ENCODE results near the gene TRAPPC12. TPM values are rescaled to one million over a fixed set of nuclear protein-coding genes. Genes with fewer than 3 reads are reported as not detected.

TRAPPC12 gene
- total RNA-seq, 1 experiment from 2014 or later: 86.0 TPM

DNA sequence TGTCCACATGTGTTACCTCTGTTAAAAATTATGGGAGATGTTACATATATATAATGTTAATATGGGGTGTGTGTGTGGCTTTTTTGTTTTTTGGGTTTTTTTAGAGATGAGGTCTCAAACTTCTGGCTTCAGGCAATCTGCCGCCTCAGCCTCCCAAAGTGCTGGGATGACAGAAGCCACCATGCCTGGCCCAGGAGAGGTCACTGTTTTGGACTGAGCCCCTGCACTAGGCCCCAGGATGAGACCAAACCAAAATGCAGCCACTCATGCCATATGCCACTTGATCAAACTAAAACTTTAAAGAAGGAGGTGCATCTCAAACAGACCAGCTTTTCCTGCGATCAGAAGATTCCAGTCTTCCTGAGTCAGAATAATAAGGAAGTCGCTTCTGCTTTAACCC, 137.3 kb downstream of the TRAPPC12 start:
- H3K4me1 ChIP-seq (ENCODE audit: insufficient read depth, low read length): peaks cover 5% of the 10 kb centered on the region; the same call in 1 of the 2 replicates
- H3K4me1 Mint-ChIP-seq: peaks cover 24% of the 10 kb centered on the region in 2 experiments
- H2BK20ac ChIP-seq (ENCODE audit: low read depth, low read length, poor library complexity, severe bottlenecking): no peak overlapping the region
- WGBS (ENCODE audit: extremely low coverage, insufficient read length, low lambda C conversion rate): no CpG with 5 or more reads among the region's 3 CpGs
- no peak overlapping the region for H3K4me2 ChIP-seq (ENCODE audit: insufficient read depth, insufficient read length, low read length)
- H3K9me3 ChIP-seq (ENCODE audit: control insufficient read depth, low read depth, low read length): no peaks in the 10 kb centered on the region
- H3K4ac ChIP-seq (ENCODE audit: low read depth, low read length): no peak overlapping the region
- H3K9me3 Mint-ChIP-seq: peaks cover 11 to 12% of the 10 kb centered on the region in 2 experiments
- no peak overlapping the region for H3K9ac ChIP-seq (ENCODE audit: extremely low read depth, insufficient read length, low read length)
- peaks cover 24 to 30% (median 28%) of the 10 kb centered on the region in 3 experiments for H3K36me3 Mint-ChIP-seq (ENCODE audit: insufficient read depth in 1 of 3, low read depth in 3 of 3)
- H2BK120ac ChIP-seq (ENCODE audit: low read depth, low read length, poor library complexity, severe bottlenecking): no peak overlapping the region
- H4K5ac ChIP-seq (ENCODE audit: insufficient read length, low read depth, low read length): no peak overlapping the region
- no peak overlapping the region for H2AFZ ChIP-seq (ENCODE audit: low read length)
- TF ChIP-seq, protein P1, sequence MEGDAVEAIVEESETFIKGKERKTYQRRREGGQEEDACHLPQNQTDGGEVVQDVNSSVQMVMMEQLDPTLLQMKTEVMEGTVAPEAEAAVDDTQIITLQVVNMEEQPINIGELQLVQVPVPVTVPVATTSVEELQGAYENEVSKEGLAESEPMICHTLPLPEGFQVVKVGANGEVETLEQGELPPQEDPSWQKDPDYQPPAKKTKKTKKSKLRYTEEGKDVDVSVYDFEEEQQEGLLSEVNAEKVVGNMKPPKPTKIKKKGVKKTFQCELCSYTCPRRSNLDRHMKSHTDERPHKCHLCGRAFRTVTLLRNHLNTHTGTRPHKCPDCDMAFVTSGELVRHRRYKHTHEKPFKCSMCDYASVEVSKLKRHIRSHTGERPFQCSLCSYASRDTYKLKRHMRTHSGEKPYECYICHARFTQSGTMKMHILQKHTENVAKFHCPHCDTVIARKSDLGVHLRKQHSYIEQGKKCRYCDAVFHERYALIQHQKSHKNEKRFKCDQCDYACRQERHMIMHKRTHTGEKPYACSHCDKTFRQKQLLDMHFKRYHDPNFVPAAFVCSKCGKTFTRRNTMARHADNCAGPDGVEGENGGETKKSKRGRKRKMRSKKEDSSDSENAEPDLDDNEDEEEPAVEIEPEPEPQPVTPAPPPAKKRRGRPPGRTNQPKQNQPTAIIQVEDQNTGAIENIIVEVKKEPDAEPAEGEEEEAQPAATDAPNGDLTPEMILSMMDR (conservative IDR thresholded peaks at IDR 0.05): no peak
- H3K18ac ChIP-seq (ENCODE audit: insufficient read length, low read depth, low read length): no peak overlapping the region
- H3K27ac ChIP-seq (ENCODE audit: insufficient read length, low read depth, low read length): no peak overlapping the region
- H4K8ac ChIP-seq (replicated peaks; ENCODE audit: insufficient read length, low read depth, low read length): no peak overlapping the region
- H3T11ph ChIP-seq (ENCODE audit: low read length): no peak overlapping the region
- H2BK12ac ChIP-seq (ENCODE audit: insufficient read length, low read depth, low read length): no peak overlapping the region
- no peak overlapping the region for H3K23ac ChIP-seq (ENCODE audit: insufficient read length, low read depth, low read length)
- no peak overlapping the region for H2AK5ac ChIP-seq (ENCODE audit: insufficient read length, low read length)
- H3K14ac ChIP-seq (ENCODE audit: insufficient read depth, low read length): no peak overlapping the region
- no peaks in the 10 kb centered on the region for H4K20me1 ChIP-seq (ENCODE audit: control insufficient read depth, insufficient read depth, insufficient read length)
- peaks cover 14% of the 10 kb centered on the region for H3K27me3 Mint-ChIP-seq (ENCODE audit: low read depth)
- no peak overlapping the region for H4K91ac ChIP-seq (ENCODE audit: insufficient read length, low read depth, low read length)
- H2BK5ac ChIP-seq (ENCODE audit: insufficient read length, low read length): no peak overlapping the region
- no peak overlapping the region; a peak in 1 of 7 replicates for H3K27ac Mint-ChIP-seq
- no peaks in the 10 kb centered on the region for H3K79me2 ChIP-seq (ENCODE audit: insufficient read depth, low read length)
- no peaks in the 10 kb centered on the region for H3K27me3 ChIP-seq (ENCODE audit: insufficient read depth, low read length)
- no peaks in the 10 kb centered on the region for H3K79me1 ChIP-seq (ENCODE audit: insufficient read depth, low read depth, low read length, poor library complexity, severe bottlenecking)
- peaks cover 9% of the 10 kb centered on the region for H3K23me2 ChIP-seq (ENCODE audit: insufficient read length, low read depth, low read length, poor library complexity, severe bottlenecking)
- H3K4me3 Mint-ChIP-seq: peak overlapping the region; percentile 15 to 32; a peak in 2 of 5 replicates
- H2BK15ac ChIP-seq (ENCODE audit: low read depth, low read length): no peak overlapping the region
- no peak for DNase-seq
- H3K56ac ChIP-seq (ENCODE audit: insufficient read length, low read depth, low read length): no peak overlapping the region

Data from H9 (cell line).